GM21367 (cell line): Measurements from ENCODE around the gene PI4KA.
A peak's percentile ranks its signal among the peaks of the same experiment; 100 is the strongest.
"Not testable (repeated sequence)": the region's sequence is repeated elsewhere in the genome, so short reads cannot be mapped to it uniquely, and the experiment has no call there.

ENCODE experiments used
- ATAC-seq: cut with Tn5 transposase; IDR thresholded peaks from one replicate; pipeline ENCODE4 v1.9.1; 2021; ENCODE audit not compliant: unreplicated experiment

PI4KA gene

DNA sequence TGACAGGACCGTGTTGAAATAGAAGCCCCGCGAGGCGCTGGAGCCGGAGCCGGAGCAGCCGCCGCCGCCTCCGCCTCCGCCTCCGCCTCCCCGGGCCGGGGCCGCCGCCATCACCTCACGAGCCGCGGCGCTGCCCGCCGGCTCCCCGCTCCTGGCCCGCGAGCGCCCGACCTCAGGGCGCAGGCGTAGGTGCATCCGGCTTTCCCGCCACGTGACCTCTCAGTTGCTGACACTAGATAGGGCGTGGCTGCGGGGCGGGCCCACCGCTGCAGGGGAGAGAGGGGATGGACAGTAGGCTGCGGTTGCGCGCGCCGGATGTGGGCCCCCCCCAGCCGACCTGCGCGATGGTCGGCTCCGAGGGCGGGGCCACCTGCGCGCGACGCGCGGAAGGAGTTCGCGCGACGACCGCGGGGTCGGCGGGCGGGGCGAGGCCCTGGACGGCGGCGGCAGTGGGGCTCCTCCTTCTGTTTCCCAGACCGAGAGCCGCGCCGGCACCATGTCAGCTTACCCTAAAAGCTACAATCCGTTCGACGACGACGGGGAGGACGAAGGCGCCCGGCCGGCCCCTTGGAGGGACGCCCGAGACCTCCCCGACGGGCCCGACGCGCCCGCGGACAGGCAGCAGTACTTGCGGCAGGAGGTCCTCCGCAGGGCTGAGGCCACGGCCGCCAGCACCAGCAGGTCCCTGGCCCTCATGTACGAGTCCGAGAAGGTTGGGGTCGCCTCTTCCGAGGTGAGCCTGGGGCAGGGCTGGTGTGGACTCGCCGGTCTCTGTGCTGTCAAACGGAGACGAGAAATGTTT, at the start of gene PI4KA, which contains the start of gene SNAP29:
PI4KA (minus strand) TSS at position 197 of the 802 bp plus-strand sequence; CDS start at position 111, 86 bp downstream.
SNAP29 (plus strand) TSS at position 393 of the 802 bp plus-strand sequence; CDS start at position 497, 104 bp downstream.
- ATAC-seq: peak; percentile 81

DNA sequence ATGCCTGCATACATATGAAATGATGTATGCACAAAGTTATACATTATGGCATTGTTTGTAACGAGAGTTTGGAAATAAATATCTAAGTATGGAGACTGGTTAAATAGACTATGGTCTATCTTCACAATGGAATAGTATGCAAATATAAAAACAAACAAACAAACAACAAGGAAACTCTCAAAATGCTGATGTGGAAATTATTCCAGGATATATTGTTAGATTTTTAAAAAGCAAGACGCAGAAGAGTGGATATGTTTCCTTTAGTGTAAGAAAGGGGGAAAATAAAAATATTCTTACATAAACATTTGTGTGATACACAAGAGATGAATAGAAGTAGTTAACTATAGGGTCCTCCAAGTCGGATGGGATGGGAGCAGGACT, 47.8 kb upstream of the PI4KA start:
- ATAC-seq: no peak

DNA sequence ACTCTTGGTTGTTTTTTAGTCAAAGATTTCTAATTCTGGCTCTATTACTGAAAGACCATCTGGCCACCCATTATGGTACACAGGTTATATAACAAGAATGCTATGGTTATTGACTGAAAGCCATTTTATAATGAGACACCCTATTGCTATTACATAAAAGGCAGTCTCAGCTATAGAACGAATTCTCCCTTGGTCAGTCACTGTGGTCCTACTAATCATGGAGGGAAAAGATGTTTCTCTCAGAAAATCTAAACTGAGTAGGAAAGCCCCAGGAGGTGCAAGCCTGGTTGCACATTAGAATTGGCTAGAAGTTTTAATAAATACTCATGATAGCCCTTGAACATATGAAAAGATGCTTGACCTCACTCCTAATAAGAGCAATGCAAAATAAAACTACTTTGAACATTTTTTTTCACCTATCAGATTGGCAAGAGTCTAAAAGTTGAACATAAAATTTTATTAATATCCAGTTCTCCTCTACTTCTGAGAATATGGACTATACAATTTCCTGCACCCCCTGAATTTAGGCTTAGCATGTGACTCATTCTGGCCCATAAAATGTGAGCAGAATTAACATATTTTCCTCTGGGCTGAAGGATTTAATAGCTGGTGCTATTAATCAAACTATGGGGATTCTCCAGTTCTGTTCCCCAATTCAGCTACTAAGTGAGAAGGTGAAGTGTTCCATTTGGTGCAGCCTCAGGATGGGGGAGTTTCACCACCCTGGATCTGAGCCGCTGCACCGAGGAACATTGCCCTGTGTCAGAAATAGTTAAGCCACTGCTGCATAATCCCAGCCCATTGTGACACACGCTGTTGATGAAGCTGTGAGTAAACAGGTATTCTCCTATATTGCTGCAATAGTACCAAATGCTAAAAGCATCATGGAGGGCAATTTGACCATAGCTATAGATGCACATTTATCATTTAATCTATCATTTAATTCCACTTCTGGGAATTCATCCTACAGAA, 47.1 kb upstream of the PI4KA start:
- no peak for ATAC-seq

DNA sequence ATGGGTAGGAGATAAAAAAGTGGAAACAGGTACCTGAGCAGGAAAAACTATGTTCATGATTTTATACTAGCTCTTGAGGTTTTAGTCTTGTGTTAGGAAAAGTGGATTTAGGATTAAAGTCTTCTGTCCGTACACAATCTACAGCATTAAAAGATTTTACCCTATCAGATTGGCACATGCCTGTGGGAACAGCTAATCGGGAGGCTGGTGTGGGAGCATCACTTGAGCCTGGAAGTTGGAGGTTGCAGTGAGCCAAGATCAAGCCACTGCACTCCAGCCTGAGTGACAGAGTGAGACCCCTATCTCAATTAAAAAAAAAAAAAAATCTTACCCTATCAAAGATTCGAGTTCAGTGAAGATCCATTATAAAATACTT, 46.4 kb upstream of the PI4KA start:
- ATAC-seq: no peak

DNA sequence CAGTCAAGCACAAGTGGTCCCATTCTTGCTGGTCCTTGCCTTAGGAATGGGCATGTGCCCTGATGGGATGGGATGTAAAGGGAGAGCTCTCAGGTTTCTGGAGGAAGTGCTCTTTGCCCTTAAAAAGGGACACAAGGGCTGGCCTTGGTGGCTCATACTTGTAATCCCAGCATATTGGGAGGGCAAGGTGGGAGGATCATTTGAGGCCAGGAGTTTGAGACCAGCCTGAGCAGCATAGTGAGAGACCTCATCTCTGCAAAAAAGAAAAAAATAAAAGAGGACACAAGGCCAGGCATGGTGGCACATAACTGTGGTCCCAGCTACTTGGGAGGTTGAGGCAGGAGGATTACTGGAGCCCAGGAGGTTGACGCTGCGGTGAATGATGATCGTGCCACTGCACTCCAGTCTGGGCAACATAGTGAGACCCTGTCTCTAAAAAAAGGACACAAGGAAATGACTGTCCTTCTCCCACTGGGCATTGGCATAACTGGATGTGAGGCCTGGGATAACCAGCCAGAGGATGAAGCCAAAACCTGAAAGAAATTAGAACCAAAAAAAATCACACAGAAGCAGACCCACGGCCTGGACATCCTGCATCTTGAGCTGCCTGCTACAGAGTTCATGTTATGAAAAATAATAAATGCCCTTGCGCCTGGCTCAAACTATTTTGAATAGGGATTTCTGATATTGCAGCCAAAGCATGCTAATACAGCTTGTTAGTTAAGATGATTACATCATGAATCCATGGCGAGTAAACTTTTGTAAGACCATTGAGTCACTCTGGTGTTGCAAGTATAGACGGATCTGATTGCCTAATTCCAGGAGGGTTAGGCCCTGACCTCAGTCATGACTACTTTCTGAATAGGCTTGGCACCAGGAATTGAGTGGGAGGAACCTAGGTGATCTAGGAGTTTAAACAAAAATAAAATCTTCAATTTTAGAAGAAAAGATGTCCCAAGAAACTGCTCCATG, 45.7 kb upstream of the PI4KA start:
- no peak for ATAC-seq

DNA sequence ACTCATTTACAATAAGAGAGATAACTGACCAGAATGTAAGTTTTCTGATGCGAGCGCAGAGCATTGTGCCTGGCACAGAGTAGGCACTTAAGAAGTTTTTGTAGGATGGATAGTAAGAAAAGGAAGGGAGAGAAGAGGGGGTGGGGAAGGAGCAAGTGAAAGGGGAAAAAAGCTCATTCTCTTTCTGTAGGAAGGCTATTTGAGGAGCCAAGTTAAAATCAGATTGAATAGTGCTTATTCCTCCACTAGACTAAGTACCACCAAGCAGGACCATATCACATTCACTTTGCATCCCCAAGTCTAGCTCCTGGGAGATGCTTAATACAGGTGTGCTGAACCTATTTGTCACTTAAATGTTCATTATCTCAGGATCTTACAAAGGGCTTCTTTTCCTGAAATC, 44.5 kb upstream of the PI4KA start:
- no peak for ATAC-seq

DNA sequence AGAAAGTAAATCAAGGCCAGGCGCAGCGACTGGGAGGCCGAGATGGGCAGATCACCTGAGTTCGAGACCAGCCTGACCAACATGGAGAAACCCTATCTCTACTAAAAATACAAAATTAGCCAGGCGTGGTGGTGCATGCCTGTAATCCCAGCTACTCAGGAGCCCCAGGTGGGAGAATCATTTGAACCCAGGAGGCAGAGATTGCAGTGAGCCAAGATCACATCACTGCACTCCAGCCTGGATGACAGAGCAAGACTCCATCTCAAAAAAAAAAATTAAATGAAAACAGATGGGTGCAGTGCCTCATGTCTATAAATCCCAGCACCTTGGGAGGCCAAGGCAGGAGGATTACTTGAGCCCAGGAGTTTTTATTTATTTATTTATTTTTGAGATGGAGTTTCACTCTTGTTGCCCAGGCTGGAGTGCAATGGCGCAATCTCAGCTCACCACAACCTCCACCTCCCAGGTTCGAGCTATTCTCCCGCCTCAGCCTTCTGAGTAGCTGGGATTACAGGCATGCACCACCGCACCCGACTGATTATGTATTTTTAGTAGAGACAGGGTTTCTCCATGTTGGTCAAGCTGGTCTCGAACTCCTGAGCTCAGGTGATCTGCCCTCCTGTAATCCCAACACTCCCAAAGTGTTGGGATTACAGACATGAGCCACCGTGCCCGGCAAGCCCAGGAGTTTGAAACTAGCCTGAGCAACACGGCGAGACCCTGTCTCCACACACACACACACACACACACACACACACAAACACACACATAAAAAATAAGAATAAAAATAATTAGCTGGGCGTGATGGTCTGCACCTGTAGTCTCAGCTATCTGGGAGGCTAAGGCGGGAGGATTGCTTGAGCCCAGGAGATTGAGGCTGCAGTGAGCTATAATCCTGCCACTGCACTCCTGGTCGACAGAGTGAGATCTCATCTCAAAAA, 42.8 kb upstream of the PI4KA start:
- not testable (repeated sequence) for ATAC-seq

DNA sequence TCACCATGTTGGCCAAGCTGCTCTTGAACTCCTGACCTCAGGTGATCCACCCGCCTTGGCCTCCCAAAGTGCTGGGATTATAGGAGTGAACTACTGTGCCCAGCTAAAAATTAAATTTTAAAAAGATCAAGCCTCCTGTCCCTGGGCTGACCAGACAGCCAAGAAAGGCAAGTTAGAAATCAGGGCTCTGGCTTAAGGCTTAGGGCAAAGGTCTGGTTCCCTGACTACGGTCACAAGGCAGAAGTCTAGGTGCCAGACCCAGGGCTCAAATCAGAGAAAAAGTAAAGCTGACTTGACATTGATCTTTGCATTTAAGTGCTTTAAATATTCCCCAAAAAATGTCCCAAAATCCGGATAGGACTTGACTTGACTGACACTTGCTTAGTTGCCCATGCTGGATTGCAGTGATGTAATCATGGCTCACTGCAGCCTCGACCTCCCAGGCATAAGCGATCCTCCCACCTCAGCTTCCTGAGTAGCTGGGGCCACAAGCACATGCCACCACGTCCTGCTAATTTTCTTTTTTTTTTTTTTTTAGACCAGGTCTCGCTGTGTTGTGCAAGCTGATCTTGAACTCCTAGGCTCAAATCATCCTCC, 41.3 kb upstream of the PI4KA start:
- no peak for ATAC-seq

DNA sequence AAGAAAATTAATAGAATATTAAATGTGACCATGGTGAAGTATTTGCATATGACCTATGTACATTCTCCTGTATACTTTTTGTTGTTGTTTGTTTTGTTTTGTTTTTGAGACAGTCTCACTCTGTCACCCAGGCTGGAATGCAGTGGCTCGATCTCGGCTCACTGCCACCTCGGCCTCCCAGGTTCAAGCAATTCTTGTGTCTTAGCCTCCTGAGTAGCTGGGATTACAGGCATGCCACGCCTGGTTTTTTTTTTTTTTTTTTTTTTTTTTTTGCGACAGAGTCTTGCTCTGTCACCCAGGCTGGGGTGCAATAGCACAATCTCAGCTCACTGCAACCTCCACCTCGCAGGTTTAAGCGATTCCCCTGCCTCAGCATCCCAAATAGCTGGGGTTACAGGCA, 39.1 kb upstream of the PI4KA start:
- not testable (repeated sequence) for ATAC-seq

DNA sequence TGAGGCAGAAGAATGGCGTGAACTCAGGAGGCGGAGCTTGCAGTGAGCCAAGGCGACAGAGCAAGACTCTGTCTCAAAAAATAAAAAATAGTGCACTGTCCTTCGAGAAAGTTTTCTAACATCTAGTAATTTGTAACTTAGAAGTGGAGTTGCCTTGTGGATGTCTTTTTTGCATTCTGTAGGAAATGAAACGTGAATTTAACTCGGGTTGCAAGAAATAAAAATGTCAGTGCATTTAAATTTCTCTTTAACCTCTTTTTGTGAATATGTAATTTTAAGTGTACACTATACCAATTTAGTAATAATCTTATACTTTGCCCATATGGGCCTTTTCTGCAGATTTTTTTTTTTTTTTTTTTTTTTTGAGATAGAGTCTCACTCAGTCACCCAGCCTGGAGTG, 32.4 kb upstream of the PI4KA start:
- no peak for ATAC-seq

DNA sequence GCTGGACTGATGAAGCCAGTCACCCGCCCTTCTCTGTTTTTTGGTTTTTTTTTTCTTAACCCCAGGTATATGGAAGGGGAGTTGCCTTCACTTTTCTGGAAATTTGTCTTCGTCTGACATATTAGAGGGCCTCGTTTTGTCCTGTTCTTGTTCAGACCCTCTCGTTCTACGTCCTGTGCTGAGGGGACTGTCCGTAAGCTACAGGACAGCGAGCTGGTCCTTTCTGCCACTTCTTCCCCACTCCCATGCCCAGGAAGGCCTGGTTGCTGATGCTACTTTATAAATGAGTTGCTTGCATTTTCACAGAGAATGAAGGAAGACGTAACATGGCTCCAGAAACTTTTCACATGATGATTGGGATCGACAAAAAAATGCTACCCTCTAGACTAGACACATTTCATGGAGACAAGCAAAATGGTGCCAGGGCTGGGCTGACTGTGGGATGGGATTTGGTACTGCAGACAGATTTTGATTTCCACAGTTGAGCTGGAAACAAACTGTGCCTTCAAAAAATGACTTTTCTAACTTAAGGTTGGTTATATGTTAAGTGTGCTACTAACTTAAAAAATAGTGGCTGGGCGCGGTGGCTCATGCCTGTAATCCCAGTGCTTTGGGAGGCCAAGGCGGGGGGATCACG, 31.4 kb upstream of the PI4KA start:
- no peak for ATAC-seq

DNA sequence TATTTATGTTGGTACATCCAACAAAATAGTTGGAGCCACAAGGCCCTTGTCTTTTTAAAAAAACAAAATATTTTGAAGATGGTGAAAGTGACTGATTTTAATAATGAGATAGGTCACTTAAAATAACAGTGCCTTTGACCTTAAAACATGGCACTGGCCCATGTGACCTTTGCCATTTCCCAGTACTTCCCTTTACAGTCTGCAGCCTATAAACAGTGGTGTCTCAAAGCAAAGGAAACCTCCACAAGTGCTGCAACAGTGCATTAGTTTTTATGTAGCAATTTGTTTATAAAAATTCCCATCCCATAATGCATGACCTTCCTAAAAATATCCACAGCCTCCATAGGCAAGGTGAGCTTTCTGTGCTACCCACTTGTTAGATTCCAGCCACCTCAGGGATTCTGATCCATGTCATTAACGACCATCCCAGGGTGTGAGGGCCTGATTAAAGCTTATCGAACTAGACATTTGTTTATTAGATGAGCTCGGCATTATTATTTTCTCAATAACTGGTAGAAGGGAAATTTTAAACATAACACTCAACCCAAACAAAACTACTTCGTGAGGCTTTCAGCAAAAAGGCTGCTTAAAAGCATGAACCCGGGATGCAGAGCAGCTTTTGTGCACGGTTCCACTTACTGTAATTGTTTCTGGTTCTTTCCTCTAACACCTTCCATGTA, 30.6 kb upstream of the PI4KA start:
- no peak for ATAC-seq

DNA sequence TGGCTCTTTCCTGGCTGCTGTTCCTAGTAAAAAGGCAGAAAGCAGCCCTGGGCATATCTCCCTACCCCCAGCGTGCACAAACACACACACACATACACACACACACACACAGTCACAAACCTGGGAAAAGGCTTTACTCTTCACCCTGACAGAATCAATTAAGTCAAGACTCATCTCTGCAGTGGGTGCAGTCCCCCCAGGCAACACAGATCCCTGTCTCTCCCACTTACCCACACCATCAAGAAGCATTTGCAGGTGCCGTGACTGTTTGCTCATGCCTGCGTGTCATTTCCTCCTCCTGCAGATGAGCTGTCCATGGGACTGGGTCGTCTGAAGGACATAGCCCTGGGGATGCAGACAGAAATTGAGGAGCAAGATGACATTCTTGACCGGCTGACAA, 28.8 kb upstream of the PI4KA start:
- no peak for ATAC-seq

DNA sequence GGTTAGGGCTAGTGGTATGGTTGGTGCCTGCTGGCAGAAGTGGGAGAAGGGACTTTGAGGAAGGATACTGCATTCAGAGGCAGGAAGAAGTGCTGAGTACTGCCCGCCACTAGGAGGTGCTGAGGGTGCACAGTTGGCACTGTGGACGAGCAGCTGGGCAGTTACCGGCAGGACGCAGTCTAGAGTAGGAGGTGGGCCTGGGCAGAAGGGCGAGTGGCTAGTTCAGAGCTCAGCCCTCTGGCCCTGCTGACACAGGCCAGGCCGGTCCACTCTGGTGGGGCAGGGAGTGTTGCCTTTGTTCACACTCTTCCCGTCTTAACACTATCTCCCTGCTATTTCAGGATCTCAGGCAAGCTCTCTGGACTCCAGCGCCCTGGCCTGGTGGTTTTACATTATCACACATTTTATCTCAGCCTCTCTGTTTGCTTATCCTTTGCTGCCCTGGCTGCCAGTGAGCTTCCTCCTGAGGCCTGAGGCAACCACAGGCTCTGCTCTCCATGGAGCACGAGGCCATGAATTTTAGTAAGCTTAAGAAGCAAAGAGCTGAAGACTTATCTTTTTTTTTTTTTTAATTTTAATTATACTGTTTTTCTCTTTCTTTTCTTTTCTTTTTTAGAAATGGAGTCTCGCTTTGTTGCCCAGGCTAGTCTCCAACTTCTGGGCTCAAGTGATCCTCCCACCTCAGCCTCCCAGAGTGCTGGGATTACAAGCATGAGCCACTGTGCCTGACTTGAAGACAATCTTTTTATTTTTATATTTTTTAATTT, 27.1 kb upstream of the PI4KA start:
- ATAC-seq: no peak

DNA sequence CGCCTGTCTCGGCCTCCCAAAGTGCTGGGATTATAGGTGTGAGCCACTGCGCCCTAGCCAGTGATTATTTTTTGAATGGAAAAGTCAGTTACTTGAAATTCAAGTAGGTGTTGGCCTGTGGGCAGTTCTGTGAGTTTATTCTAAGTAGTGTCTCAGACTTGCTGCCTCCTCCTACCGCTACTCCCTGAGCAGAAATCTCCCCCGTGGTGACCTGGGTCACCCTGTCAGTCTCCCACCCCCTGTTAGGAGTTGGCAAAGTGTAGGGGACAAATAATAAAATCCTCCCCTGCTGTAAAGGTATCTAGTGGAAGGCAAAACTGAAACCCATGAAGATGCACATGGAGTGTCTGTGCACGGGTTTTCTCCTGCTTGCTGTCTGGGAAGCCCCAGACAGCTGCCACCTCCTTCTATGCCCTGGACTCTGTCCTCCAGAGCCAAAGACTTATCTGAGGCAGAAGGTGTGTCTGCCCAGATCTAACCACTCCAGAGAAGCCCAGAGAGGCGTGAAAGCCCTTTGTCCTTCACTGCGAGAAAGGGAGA, 26.5 kb upstream of the PI4KA start:
- no peak for ATAC-seq

DNA sequence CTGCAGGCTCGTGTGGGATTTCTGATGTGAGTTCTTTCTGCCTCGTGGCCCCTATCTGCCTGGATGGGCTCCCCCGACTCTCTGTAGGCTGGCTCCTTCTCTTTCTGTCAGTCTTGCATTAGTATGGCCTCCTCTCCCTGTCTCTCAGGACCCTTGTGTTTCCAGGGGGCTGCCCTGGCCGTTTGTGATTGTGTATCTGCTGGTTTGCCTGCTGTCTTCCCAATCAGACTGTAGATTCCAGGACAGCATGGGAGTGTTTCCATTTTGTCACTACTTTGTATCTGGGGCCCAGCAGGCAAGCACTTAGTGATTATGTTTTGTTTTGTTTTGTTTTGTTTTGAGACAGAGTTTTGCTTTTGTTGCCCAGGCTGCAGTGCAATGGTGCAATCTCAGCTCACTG, 25.8 kb upstream of the PI4KA start:
- no peak for ATAC-seq

DNA sequence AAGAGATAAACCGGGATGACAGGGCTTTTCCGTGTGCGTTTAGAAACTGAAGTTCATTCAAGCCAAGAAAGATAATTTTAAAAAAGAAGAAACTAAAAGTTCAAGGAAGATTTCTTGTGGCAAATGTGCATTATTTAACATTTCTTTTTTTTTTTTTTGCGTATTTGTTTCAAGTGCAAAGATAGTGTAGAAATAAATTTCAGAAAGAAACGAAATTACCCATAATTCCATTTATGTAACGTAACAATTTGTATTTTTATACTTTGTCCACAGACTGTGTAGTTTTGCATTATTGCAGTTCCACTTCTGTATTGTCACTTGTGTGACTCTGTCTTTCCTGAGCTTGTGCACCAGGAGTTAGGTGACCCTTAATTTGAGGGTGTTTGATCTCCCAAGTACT, 24.2 kb upstream of the PI4KA start:
- no peak for ATAC-seq
